Motor neuron (in vitro differentiated cells): Measurements from ENCODE around the gene MAP2K3. TPM values are rescaled to one million over a fixed set of nuclear protein-coding genes. Genes with fewer than 3 reads are reported as not detected.
"Not testable (repeated sequence)": the region's sequence is repeated elsewhere in the genome, so short reads cannot be mapped to it uniquely, and the experiment has no call there.

Experiments
- ATAC-seq, 8 experiments: fragments of 200-7000 bp; cut with Tn5 transposase; replicated peaks in 6 of 8; 2 replicates each; pipeline ENCODE4 v1.8.0; 2021; ENCODE audit warnings: mild to moderate bottlenecking in 8 of 8, moderate library complexity in 8 of 8
- H3K27ac ChIP-seq, 2 donors: fragments of 250-450 bp; sonication (Bioruptor Pico); 2 replicates each; pipeline ENCODE4 v1.9.0; 2021; ENCODE audit warnings: antibody characterized with exemption in 2 of 2, mild to moderate bottlenecking in 2 of 2, moderate library complexity in 1 of 2
- H3K4me1 ChIP-seq, 2 donors: fragments of 250-450 bp; sonication (Bioruptor Pico); replicated peaks in 1 of 2; 2 replicates each; pipeline ENCODE4 v1.6.1; 2021; ENCODE audit warnings: antibody characterized with exemption in 2 of 2, mild to moderate bottlenecking in 2 of 2, moderate library complexity in 1 of 2
- H3K4me3 ChIP-seq, 5 donors: fragments of 250-450 bp; sonication (Bioruptor Pico); 2 replicates each; pipeline ENCODE4 v1.9.0; 2021; ENCODE audit warnings: antibody characterized with exemption in 5 of 5, mild to moderate bottlenecking in 5 of 5, moderate library complexity in 4 of 5
- WGBS, 10 experiments: fragments of 450-650 bp; shearing (Covaris generic); methylation state at CpG; one replicate each; pipeline ENCODE4 v1.0.0; 2022; 5-methylcytosine and 5-hydroxymethylcytosine counted together
- in situ Hi-C, 9 experiments: fragments of 400-800 bp; cut with MboI; loops; one replicate each; pipeline ENCODE4 v1.15.0; 2021; ENCODE audit warnings: low sequenced_read_pairs in 9 of 9, low pct_unique_long_range_greater_than_20kb in 2 of 9; ENCODE audit not compliant: unreplicated experiment in 9 of 9
- total RNA-seq, 8 experiments: library from RNA; unstranded; fragments of 300-600 nt; gene quantifications; 2 replicates each; pipeline versions ENCODE4 v1.2.3 to v1.2.4, GENCODE V29; 2022

Gene MAP2K3
- total RNA-seq, 8 experiments from 2014 or later, result 3.8 to 41.7 (median 6.7) TPM

- H3K27ac ChIP-seq, ATAC-seq, H3K4me1 ChIP-seq, in situ Hi-C loops, H3K4me3 ChIP-seq: not testable (repeated sequence)
- WGBS, 10 experiments, result 30 to 100% (median 72%) methylated on average over 1 to 4 of the region's 8 CpGs; no CpG with 5 or more reads in 6 of the 10 experiments
These were observed 57.5 kb downstream of the MAP2K3 start for GRCh38 chr17:21341925-21342540.

- ATAC-seq, H3K4me1 ChIP-seq, H3K4me3 ChIP-seq, in situ Hi-C loops, H3K27ac ChIP-seq: not testable (repeated sequence)
- 60% methylated on average over 1 of the region's 11 CpGs; no CpG with 5 or more reads in 9 of the 10 experiments for WGBS, 10 experiments
These were observed 58.8 kb downstream of the MAP2K3 start for GRCh38 chr17:21343061-21343949.

GRCh38 chr17:21344801-21345200, 60.3 kb downstream of the MAP2K3 start:
- 0% methylated on average over 1 of the region's 4 CpGs; no CpG with 5 or more reads in 9 of the 10 experiments for WGBS, 10 experiments
- in situ Hi-C loops, ATAC-seq, H3K27ac ChIP-seq, H3K4me3 ChIP-seq, H3K4me1 ChIP-seq: not testable (repeated sequence)

GRCh38 chr17:21345236-21345635, 60.7 kb downstream of the MAP2K3 start:
- in situ Hi-C loops, result no loop called here
- WGBS, 10 experiments, result 0 to 83% (median 46%) methylated on average over 1 to 4 of the region's 10 CpGs; no CpG with 5 or more reads in 4 of the 10 experiments
- ATAC-seq, result peak in 5 of 8 experiments; percentile 31 to 83 (median 45)
- H3K27ac ChIP-seq, result no peak overlapping the region
- no peak overlapping the region for H3K4me3 ChIP-seq
- H3K4me1 ChIP-seq, result peaks cover 0 to 5% of the 10 kb centered on the region in 2 donors

GRCh38 chr17:21346107-21346506, 61.6 kb downstream of the MAP2K3 start:
- H3K4me1 ChIP-seq, in situ Hi-C loops, H3K27ac ChIP-seq, H3K4me3 ChIP-seq: not testable (repeated sequence)
- ATAC-seq, result peak in 3 of 8 experiments; percentile 4 to 30 (median 7)
- no CpG with 5 or more reads among the region's 2 CpGs for WGBS, 10 experiments

- peak in 3 of 8 experiments; percentile 31 to 71 (median 64) for ATAC-seq
- H3K4me3 ChIP-seq, in situ Hi-C loops, H3K4me1 ChIP-seq, H3K27ac ChIP-seq: not testable (repeated sequence)
- WGBS, 10 experiments, result no CpG with 5 or more reads among the region's 10 CpGs
These were observed 62.2 kb downstream of the MAP2K3 start for GRCh38 chr17:21346651-21347250.

GRCh38 chr17:21347660-21348059, 63.1 kb downstream of the MAP2K3 start:
- ATAC-seq, in situ Hi-C loops: not testable (repeated sequence)
- WGBS, 10 experiments, result no CpG with 5 or more reads among the region's 6 CpGs

GRCh38 chr17:21348081-21348925, 63.8 kb downstream of the MAP2K3 start:
- H3K4me3 ChIP-seq, in situ Hi-C loops, H3K27ac ChIP-seq: not testable (repeated sequence)
- H3K4me1 ChIP-seq, result peaks cover 8 to 24% of the 10 kb centered on the region in 2 donors
- ATAC-seq, result peak in 4 of 8 experiments; percentile 12 to 22 (median 16)
- WGBS, 10 experiments, result no CpG with 5 or more reads among the region's 14 CpGs

More at GRCh38 chr17:21347660-21348059, 63.1 kb downstream of the MAP2K3 start:
- H3K27ac ChIP-seq, H3K4me3 ChIP-seq: not testable (repeated sequence)
- H3K4me1 ChIP-seq, result peaks cover 4 to 19% of the 10 kb centered on the region in 2 donors

- H3K27ac ChIP-seq, in situ Hi-C loops, H3K4me3 ChIP-seq: not testable (repeated sequence)
- peaks cover 8 to 24% of the 10 kb centered on the region in 2 donors for H3K4me1 ChIP-seq
- no CpG with 5 or more reads among the region's 7 CpGs for WGBS, 10 experiments
- ATAC-seq, result peak in 4 of 8 experiments; percentile 3 to 15 (median 11)
These were observed 64.4 kb downstream of the MAP2K3 start for GRCh38 chr17:21348926-21349261.

GRCh38 chr17:21349358-21350050, 65.0 kb downstream of the MAP2K3 start:
- 80% methylated on average over 2 of the region's 6 CpGs; no CpG with 5 or more reads in 9 of the 10 experiments for WGBS, 10 experiments
- ATAC-seq, result peak in 5 of 8 experiments; percentile 80 to 95 (median 89)
- Histone ChIP-seq H3K27ac (peak overlapping the region in 1 of 2 donors; percentile 41), H3K4me1 (peaks cover 9 to 25% of the 10 kb centered on the region in 2 donors)
- H3K4me3 ChIP-seq, in situ Hi-C loops: not testable (repeated sequence)

- H3K27ac ChIP-seq, in situ Hi-C loops, H3K4me3 ChIP-seq, ATAC-seq: not testable (repeated sequence)
- H3K4me1 ChIP-seq, result peaks cover 19 to 33% of the 10 kb centered on the region in 2 donors
- WGBS, 10 experiments, result no CpG with 5 or more reads among the region's 19 CpGs
These were observed 66.0 kb downstream of the MAP2K3 start for GRCh38 chr17:21350495-21350894.
